Activated CD8-positive, alpha-beta memory T cell treated with anti-CD3 and anti-CD28 coated beads for 48 hours (primary cell): ENCODE measurements around the gene MLXIP.
"Not testable (repeated sequence)": the region's sequence is repeated elsewhere in the genome, so short reads cannot be mapped to it uniquely, and the experiment has no call there.

Experiments used
- DNase-seq, 3 experiments: peaks; one replicate each; pipeline ENCODE4 v3.0.0-alpha.2; 2020; ENCODE audit warnings: low read depth in 2 of 3, low spot score in 2 of 3

Gene MLXIP

DNA sequence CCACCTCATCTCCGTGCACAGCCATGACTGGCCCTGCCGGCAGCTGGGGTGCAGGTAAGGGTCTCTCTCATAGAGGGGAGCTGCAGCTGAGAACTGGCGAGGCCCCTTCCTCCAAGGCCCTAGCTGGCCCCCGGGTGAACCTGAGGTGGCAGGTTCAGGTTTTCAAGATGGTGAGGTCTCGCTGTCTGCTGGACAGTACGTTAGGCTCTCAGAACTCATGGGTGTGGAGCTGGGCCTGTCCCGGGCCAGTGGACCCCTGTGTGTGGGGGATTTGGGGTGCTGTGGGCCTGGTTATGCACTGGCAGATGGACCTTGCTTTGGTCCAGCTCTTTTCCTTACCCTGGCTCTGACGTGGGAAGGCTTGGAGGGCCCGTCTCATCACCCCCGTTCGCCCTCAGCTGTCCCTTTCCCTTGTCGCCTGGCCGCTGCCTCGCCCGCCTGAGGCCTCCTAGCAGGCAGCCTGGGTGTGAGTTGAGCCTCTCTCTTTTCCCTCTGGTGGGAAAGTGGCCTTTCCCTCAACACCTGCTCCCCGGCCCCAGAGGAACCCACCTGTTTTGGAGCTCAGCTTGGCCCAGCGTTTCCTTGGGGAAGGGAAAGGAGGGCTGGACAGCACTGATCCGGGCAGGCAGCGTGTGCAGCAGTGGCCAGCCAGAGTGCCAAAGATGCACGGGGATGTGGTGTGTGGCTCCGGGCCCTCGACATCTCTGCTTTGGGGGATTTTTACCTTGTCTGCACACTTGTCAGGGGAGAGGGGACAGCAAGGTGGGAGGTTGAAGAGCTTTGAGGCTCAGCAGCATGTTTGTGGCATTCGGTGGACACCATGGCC, 67.2 kb downstream of the MLXIP start:
- no peak for DNase-seq

- no peak for DNase-seq
These were observed 69.1 kb downstream of the MLXIP start for GRCh38 chr12:122147514-122148290.

DNA sequence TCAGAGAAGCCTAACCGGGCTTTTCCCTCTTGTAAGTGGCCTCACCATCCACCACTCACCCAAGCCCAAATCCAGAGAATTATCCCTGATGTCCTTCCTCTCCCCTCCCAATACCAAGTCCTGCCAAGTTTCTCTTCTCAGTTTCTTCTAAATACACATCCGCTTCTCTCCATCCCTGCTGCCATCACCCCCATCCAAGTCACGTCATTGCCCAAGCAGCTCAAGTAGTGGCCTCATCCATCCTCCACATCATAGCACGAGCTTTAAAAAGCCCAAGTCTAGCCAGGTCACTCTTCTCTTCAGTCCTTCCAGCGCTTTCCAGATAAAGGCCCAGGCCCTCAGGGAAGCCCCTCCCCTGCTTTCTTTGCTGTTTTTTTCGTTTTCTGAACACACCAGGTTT, 70.1 kb downstream of the MLXIP start:
- no peak for DNase-seq

GRCh38 chr12:122150127-122150681, 71.6 kb downstream of the MLXIP start:
- no peak for DNase-seq

- DNase-seq, result no peak
These were observed 74.2 kb downstream of the MLXIP start for GRCh38 chr12:122152754-122153153.

DNA sequence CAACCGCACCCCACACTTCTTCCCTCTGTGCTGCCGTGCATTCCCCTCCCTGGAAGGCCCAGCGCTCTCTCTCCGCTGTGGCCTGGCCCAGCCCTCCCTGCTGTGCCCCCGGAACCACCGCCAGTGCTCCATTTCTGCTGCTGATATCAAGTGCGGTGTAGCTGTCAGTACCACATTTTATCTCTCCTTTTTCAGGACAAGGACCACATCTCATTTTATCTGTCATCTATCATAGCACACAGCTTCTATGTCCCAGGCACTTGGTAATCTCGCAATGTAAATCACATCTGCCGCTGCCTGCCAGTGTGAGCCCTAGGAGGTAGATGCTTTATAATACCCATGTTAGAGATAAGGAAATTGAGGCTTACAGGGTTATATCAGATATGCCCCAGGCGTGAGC, 77.1 kb downstream of the MLXIP start:
- DNase-seq, result no peak

DNA sequence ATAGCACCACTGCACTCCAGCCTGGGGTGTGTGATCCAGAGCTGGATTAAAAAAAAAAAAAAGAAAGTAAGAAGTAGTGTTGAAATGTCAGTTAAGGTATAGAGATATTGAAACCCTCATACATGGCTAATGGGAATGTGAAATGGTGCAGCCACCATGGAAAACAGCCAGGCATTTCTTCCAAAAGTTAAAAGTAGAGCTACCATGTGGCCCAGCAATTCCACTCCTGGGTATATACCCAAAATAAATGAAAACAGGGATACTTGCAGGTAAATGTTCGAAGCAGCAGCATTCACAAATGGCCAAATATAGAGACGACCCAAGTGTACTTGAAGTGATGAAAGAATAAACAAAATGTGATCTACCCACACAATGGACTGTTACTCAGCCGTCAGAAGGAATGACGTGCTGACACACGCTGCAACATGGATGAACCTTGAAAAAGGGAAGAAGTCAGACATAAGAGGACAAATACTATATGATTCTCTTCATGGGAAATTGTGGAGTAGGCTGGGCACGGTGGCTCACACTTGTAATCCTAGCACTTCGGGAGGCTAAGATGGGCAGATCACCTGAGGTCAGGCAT, 80.2 kb downstream of the MLXIP start:
- no peak for DNase-seq

GRCh38 chr12:122159882-122160281, 81.3 kb downstream of the MLXIP start:
- no peak for DNase-seq

GRCh38 chr12:122160761-122161160, 82.2 kb downstream of the MLXIP start:
- no peak for DNase-seq

GRCh38 chr12:122161682-122162081, 83.1 kb downstream of the MLXIP start:
- no peak for DNase-seq

GRCh38 chr12:122162976-122163375, 84.4 kb downstream of the MLXIP start:
- no peak for DNase-seq

DNA sequence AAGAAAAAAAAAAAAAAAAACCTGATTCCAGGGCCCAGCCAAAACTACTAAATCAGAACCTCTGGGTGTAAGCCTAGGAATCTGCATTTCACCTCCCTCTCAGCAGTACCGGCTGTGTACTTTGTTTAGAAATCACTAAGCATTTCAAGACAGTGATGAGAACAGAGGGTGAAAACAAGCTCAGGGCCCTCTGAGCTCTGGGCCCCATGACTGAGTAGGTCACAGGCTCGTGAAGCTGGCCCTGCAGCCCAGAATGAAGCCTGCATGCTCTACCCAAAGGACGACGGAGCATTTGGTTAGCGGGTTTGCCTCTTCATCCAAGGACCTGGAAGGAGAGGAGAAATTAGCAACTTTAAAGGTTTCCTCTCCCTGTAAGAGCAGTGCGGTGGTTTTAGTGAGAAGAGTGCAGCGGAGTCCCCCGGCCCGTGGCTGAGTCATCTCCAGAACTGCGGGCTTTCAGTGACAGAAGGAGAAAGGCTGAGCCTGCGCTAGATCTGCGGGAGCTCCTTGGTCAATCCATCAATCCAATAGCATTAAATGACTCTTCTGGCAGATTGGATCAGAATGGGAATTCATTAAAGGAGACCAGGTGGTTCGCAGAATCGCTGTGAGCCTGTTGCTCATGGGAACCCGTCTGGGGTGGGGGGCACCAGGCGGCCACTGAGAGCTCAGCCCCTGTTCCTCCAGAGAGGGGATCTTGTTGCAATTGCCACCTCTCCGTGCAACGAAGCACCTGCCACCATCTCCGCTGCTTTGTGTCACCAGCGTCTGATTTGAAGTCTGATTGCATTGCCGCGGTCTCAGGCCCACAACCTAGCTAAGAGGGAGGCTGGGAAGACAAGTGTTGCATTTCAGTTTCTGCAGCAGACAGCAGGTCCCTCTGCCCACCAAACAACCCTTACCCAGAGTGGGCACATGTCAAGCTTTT, 88.1 kb downstream of the MLXIP start:
- DNase-seq, result peak in 2 of 3 experiments; percentile 30 to 37

DNA sequence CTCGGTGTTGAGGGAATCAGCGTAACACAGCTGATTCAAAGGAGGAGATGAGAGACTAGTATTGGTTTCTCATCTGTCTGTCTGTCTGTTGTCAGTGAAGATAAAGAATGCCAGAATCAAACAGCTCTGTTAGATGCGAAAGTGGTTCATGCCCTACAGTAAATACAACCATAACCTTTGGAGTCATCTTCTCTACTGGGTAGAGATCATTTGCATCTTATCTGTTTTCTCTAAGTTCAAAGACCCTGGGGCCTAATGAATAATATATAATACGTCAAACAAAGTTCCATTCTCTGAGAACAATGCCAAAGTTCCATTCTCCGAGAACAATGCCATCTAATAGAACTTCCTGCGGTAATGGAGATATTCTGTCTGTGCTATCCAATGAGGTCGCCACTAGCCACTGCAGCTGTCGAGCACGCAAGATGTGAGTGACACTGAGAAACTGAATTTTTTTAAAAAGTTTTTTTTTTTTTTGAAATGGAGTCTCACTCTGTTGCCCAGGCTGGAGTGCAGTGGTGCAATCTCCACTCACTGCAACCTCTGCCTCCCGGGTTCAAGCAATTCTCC, 88.9 kb downstream of the MLXIP start:
- no peak for DNase-seq

DNA sequence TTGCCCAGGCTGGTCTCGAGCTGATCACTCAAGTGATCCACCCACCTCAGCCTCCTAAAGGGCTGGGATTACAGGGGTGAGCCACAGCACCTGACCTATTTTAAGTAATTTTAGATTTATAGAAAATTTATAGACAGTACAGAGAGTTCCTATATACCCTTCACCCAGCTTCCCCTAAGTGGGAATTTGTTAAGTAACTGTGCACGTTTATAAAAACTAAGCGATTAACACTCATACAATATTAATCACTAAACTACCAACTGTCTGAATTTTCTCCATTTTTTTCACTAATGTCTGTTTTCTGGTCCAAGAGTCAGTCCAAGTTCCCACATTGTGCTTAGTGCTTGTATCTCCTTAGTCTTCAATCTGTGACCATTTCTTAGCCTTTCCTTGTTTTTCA, 89.9 kb downstream of the MLXIP start:
- no peak for DNase-seq

DNA sequence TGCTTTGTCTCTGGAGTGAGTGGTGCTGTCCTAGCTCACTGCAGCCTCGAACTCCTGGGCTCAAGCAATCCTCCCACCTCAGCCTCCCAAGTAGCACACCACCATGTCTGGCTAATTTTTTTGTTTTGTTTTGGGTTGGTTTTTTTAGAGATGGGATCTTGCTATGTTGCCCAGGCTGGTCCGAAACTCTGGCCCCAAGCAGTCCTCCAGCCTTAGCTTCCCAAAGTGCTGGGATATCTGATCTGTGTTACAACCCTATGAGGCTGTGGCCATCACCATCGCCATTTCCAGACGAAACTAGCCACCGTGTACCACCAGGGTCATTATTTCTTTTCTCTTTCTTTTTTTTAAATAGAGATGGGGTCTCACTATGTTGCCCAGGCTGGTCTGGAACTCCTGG, 92.8 kb downstream of the MLXIP start:
- DNase-seq, result no peak

DNA sequence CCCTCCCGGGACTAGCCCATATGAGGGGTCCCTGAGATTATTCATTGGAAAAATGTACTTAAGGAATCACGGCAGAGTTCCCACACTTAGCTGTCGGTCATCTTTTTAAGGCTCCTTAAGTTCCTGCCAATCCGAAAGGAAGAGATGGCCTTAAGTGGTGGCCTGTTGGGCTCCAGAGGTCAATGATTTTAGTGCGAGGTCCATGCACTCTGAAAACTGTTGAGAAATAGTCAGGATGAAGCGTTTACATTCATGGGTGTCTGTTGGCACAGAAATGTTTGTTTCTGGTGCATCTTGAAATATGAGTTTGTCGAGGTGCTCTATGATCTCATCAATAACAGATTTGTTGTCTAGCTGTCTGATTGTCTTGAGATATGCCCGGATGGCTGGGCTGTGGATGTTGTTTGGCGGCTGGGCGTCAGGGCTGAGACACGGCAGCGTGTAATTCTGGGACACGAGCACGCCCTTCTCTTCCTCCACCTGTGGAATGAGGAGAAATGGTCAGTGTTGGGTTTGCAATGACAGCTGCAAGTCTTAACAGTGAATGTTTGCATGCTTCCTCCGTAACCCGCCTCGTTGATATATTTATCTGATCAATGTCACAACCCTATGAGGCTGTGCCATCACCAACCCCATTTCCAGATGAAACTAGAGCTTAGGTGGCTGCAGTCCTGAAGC, 93.8 kb downstream of the MLXIP start:
- DNase-seq, result no peak

DNA sequence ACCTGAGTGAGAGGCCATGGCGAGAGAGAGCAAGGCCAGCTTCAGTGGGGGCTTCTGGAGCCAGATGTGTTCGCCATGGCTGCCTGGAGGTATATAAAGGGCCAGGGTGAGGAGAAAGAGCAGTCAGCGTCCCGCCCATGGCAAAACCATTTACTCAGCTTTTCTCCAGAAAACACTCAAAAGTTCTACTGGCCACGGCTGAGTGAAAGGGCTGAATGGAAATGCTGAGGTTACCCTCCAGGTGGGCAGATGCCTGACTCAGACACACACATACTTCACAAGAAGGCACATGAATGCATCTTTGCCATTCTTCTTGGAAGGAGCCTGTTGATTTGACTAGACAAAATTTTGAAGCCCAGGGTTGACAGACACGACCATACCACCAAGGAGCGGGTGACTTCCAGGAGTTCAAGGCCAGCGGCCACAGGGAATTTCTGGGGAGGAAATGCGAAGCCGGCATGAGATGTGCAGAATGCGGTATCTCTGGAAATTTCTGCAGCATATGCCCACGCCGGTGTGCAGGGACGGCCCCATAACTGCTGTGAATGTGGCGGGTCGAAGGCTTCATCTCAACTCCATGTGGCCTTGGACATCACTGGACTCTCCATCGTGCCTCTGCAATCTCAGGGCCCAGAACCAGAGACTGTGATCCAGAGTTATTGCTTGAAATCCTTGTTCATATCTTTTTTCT, 95.7 kb downstream of the MLXIP start, which contains the start of gene IL31:
TSS of gene IL31 (minus strand) at position 67 of the 691 bp plus-strand sequence. CDS start at position 18, 49 bp downstream.
- no peak for DNase-seq

- not testable (repeated sequence) for DNase-seq
These were observed 97.9 kb downstream of the MLXIP start for GRCh38 chr12:122176473-122176872.
